Mammary epithelial cell (primary cell): ENCODE results near the gene PCSK6.

Experiments used
- CTCF ChIP-seq, 2 donors: IDR thresholded peaks in 1 of 2; conservative IDR thresholded peaks in 1 of 2; 2 replicates each; pipeline ENCODE4 v1.5.1; 2011 to 2012; ENCODE audit warnings: inconsistent platforms in 2 of 2, low read length in 2 of 2, mild to moderate bottlenecking in 2 of 2, control low read depth in 1 of 2, low read depth in 1 of 2; ENCODE audit not compliant: insufficient read depth in 1 of 2; ENCODE audit errors: extremely low read depth in 1 of 2
- EZH2 ChIP-seq: IDR thresholded peaks from 2 replicates; pipeline ENCODE4 v1.6.1; 2012; ENCODE audit warnings: low read length, inconsistent platforms, borderline replicate concordance

DNA sequence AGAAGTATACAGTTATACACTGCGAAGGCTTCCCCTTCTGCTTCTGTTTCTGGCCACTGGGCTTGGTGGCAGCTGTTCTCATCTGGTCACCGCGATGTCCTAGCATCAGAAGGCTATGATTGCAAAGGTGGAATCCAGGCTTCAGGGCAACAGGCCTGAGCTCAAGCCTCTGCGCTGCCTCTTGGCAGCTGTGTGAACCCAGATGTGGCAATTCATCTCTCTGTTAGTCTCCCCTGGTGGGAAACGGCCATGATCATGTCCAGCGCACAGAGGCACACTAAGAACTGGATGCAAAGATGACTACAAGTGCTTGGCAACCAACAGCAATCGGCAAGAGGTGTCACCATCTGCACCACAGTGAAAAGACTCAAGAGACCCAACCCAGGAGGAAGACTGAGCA, 78.9 kb downstream of the PCSK6 start:
- no peak for TF ChIP-seq EZH2
- TF ChIP-seq CTCF (conservative IDR thresholded peaks at IDR 0.05 in 1 of 2, IDR thresholded peaks at IDR 0.05 in 1 of 2; ENCODE audit: extremely low read depth in 1 of 2, insufficient read depth in 1 of 2, low read depth in 1 of 2, low read length in 2 of 2), result no peak
